AG09309 (cell line): ENCODE data around the gene SMIM33.
A peak's percentile ranks its signal among the peaks of the same experiment; 100 is the strongest.
"Not testable (repeated sequence)": the region's sequence is repeated elsewhere in the genome, so short reads cannot be mapped to it uniquely, and the experiment has no call there.

ENCODE experiments used
- DNase-seq: peaks from one replicate; pipeline ENCODE4 v3.0.0-alpha.2; 2010; ENCODE audit warnings: low read depth
- H3K4me3 ChIP-seq: 2 replicates; pipeline ENCODE4 v1.5.1; 2011; ENCODE audit warnings: mild to moderate bottlenecking, low read depth, low read length, moderate library complexity; ENCODE audit not compliant: control insufficient read depth
- TF ChIP-seq, protein P1 (sequence below): IDR thresholded peaks from 2 replicates; pipeline ENCODE4 v1.5.1; 2011; ENCODE audit warnings: mild to moderate bottlenecking, low read depth, low read length, inconsistent platforms; ENCODE audit not compliant: insufficient read depth, control insufficient read depth; ENCODE audit errors: missing control alignments

SMIM33 gene

GRCh38 chr5:139435676-139436075, 35.1 kb upstream of the SMIM33 start:
- DNase-seq: no peak

DNA sequence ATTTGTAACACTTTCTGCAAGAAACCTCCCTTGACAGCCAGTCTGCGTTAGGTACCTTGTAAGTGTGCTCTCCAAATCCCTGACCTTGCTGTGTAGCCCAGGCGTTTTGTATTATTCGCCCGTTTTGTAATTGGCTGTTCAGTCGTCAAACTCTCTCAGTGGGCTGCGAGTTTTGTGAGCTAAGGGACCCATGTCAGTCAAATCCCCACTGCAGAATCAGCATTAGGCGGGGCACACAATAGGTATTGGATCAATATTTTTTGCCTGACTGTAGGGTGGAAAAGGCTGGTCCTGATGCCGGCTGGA, 32.1 kb upstream of the SMIM33 start:
- TF ChIP-seq, protein P1, sequence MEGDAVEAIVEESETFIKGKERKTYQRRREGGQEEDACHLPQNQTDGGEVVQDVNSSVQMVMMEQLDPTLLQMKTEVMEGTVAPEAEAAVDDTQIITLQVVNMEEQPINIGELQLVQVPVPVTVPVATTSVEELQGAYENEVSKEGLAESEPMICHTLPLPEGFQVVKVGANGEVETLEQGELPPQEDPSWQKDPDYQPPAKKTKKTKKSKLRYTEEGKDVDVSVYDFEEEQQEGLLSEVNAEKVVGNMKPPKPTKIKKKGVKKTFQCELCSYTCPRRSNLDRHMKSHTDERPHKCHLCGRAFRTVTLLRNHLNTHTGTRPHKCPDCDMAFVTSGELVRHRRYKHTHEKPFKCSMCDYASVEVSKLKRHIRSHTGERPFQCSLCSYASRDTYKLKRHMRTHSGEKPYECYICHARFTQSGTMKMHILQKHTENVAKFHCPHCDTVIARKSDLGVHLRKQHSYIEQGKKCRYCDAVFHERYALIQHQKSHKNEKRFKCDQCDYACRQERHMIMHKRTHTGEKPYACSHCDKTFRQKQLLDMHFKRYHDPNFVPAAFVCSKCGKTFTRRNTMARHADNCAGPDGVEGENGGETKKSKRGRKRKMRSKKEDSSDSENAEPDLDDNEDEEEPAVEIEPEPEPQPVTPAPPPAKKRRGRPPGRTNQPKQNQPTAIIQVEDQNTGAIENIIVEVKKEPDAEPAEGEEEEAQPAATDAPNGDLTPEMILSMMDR: no peak
- DNase-seq: no peak
- peak overlapping the region; percentile 77 for H3K4me3 ChIP-seq

More at GRCh38 chr5:139435676-139436075, 35.1 kb upstream of the SMIM33 start:
- H3K4me3 ChIP-seq: no peak overlapping the region
- TF ChIP-seq, protein P1: no peak

- TF ChIP-seq, protein P1: no peak
- peak within 1 kb of the TSS; percentile 77 for H3K4me3 ChIP-seq
- peak; percentile 55 for DNase-seq
Measured at GRCh38 chr5:139439013-139439903, 31.5 kb upstream of the SMIM33 start, which contains the start of gene DNAJC18. Gene DNAJC18, minus strand, starts transcription at chr5:139439525. Its CDS starts 80 bp downstream, at chr5:139439445.

DNA sequence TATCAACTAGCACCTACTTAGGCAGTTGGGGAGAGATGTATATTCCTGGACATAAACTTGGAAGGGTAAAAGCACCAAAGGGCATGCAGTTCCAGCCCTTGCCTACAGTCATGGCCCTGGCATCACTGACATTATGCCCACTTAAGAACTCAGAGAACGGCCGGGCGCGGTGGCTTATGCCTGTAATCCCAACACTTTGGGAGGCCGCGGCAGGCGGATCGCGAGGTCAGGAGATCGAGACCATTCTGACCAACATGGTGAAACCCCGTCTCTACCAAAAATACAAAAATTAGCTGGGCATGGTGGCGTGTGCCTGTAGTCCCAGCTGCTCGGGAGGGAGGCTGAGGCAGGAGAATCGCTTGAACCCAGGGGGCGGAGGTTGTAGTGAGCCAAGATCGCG, 30.4 kb upstream of the SMIM33 start:
- DNase-seq, H3K4me3 ChIP-seq: not testable (repeated sequence)

DNA sequence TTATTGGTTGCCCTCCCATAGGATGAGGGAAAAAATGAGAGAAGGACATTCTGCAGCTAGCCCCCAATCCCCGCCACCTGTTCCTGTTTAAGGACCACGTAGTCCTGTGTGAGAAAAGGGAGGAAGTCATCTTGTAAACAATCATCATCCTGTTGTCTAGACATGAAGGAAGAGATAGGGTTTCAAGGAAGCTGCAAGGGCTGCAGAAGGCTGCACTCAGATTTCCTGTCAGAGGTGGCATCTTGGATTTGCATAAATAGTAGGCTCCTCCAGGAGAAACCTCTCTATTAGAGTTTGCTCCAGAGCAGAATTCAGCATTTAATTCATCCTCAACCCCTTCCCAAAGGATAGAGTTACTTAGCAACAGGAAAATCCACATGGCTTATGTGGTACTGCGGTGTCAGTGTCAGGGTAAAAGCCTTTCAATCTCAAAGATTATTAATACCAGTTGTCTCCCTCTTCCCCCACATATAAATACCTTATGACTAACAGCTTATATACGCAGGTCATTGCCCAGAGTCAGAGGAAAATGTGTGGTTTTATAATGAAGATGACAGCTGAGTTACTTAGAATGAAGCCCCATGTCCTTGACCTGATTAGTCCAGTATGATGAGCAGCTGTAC, 26.9 kb upstream of the SMIM33 start:
- TF ChIP-seq, protein P1: no peak
- DNase-seq: no peak
- no peak overlapping the region for H3K4me3 ChIP-seq

DNA sequence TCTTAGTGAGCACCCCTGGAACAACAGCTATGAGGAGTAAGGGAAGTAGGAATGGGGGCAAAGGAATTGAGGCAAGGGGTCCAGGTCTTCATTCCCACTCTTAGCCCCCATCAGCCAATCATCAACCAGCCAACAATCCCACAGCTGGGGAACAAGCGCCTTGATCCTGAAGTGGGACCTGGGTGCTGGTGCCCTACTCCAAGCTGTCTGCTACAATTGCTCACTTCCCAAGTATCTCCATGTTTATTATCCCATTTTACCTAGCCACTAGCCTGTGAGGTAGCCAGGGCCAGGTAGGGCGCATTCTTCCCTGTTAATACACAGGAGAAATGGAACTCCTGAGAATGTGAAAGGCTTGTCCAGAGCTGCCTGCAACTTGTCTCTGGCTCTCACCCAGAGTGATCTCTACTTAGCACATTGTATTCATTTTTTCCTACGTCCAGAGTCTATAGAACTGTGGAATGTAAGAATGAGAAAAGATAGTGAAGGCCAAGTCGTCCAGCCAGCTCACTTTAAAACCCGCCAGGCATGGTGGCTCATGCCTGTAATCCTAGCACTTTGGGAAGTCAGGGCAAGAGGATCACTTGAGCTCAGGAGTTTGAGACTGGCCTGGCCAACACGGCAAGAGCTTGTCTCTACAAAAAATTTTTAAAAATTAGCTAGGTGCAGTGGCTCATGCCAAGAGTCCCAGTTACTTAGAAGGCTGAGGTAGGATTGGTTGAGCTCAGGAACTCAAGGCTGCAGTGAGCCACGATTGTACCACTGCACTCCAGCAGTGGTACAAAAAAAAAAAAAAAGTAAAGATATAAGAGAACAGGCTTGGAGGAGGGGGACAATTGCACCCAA, 25.3 kb upstream of the SMIM33 start:
- DNase-seq: no peak
- H3K4me3 ChIP-seq: no peak overlapping the region
- TF ChIP-seq, protein P1: no peak
